ENCODE measurements around the gene C16orf95.

C16orf95 gene

GRCh38 chr16:87320510-87321227 lies 3.5 kb upstream of the C16orf95 start:
- peaks cover 10% of the 10 kb centered on the region for H3K4me1 Mint-ChIP-seq
- H3K9me3 Mint-ChIP-seq, result no peaks in the 10 kb centered on the region
- H3K27me3 Mint-ChIP-seq, result no peaks in the 10 kb centered on the region
- ATAC-seq (ENCODE audit: low read depth), result no peak
- DNase-seq (ENCODE audit: low spot score in 2 of 2), result no peak
- no peak overlapping the region for H3K27ac Mint-ChIP-seq
- H3K36me3 Mint-ChIP-seq, result no peaks in the 10 kb centered on the region
- H3K4me3 Mint-ChIP-seq, result no peak overlapping the region

DNA sequence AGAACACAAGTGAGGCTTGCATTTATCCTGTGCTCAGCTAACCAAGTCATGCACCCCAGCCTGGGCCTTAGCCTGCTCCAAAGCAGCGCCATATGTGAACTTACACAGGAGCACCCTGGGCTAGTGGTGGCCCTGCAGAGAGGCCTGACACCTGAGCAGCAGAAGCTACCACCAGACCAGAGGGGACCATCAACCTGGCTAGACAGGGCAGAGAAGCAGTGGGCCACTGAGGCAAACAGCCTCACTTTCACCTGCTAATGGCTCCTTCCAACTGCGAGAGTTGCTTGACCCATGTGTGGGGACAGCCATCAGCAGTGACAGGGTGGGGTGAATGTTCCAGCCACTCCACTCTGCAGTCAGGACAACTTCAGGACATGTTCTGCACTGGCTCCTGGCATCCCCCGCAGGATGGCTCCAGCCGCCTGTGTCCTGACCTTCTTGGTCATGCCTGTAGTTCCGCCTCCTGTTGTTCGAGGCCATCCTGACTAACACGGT lies 2.9 kb upstream of the C16orf95 start:
- Mint-ChIP-seq H3K9me3 (no peaks in the 10 kb centered on the region), H3K36me3 (no peaks in the 10 kb centered on the region), H3K27me3 (no peaks in the 10 kb centered on the region), H3K27ac (no peak overlapping the region), H3K4me3 (no peak overlapping the region), H3K4me1 (peaks cover 10% of the 10 kb centered on the region)
- ATAC-seq (ENCODE audit: low read depth), result no peak
- no peak for DNase-seq (ENCODE audit: low spot score in 2 of 2)

- H3K27ac Mint-ChIP-seq, result peak overlapping the region; percentile 94
Measured at GRCh38 chr16:87319011-87319410, 1.8 kb upstream of the C16orf95 start.

GRCh38 chr16:87317750-87318644 lies 805 bp upstream of the C16orf95 start:
- peak; percentile 8 for ATAC-seq (ENCODE audit: low read depth)

More at GRCh38 chr16:87319011-87319410, 1.8 kb upstream of the C16orf95 start:
- peak overlapping the region; percentile 93 for H3K4me3 Mint-ChIP-seq
- H3K9me3 Mint-ChIP-seq, result no peaks in the 10 kb centered on the region
- no peaks in the 10 kb centered on the region for H3K27me3 Mint-ChIP-seq
- DNase-seq (ENCODE audit: low spot score in 2 of 2) (no peak), ATAC-seq (ENCODE audit: low read depth) (no peak)
- H3K4me1 Mint-ChIP-seq, result peaks cover 10% of the 10 kb centered on the region
- H3K36me3 Mint-ChIP-seq, result no peaks in the 10 kb centered on the region

DNA sequence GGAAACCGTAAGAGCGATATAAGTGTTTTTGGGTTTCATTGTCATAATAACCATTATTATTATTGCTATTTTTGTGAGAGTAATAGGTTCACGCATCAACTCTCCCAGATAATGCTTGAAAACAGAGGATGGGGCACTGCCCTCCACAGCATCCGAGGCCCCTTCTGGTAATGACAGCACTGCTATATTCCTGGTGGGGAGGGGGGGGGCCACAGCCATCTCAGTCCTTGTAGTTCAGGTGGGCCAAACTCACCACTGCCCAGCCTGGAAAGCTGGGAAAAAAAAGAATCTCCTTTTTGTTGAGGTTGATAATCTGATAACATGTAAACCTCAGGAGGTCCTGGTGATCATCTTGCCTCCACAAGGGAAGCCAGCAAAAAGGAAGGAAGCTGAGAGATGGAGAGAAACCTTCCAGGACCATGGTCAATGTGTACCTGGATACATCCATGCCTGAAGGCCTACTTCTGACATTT lies 706 bp downstream of the C16orf95 start:
- peak overlapping the region; percentile 93 for H3K4me3 Mint-ChIP-seq
- H3K9me3 Mint-ChIP-seq, result no peaks in the 10 kb centered on the region
- no peaks in the 10 kb centered on the region for H3K27me3 Mint-ChIP-seq
- DNase-seq (ENCODE audit: low spot score in 2 of 2), result no peak
- no peak for ATAC-seq (ENCODE audit: low read depth)
- peaks cover 10% of the 10 kb centered on the region for H3K4me1 Mint-ChIP-seq
- no peaks in the 10 kb centered on the region for H3K36me3 Mint-ChIP-seq
- H3K27ac Mint-ChIP-seq, result no peak overlapping the region

More at GRCh38 chr16:87317750-87318644, 805 bp upstream of the C16orf95 start:
- Mint-ChIP-seq H3K36me3 (no peaks in the 10 kb centered on the region), H3K4me3 (peak overlapping the region; percentile 93), H3K4me1 (peaks cover 10% of the 10 kb centered on the region), H3K9me3 (no peaks in the 10 kb centered on the region), H3K27me3 (no peaks in the 10 kb centered on the region), H3K27ac (peak overlapping the region; percentile 94)
- no peak for DNase-seq (ENCODE audit: low spot score in 2 of 2)

GRCh38 chr16:87314990-87315420 lies 2.2 kb downstream of the C16orf95 start:
- DNase-seq (ENCODE audit: low spot score in 2 of 2) (no peak), ATAC-seq (ENCODE audit: low read depth) (no peak)
- Mint-ChIP-seq H3K4me1 (peaks cover 10% of the 10 kb centered on the region), H3K4me3 (no peak overlapping the region), H3K27me3 (no peaks in the 10 kb centered on the region), H3K27ac (no peak overlapping the region), H3K9me3 (no peaks in the 10 kb centered on the region), H3K36me3 (no peaks in the 10 kb centered on the region)

- no peaks in the 10 kb centered on the region for H3K9me3 Mint-ChIP-seq
- H3K27me3 Mint-ChIP-seq, result no peaks in the 10 kb centered on the region
- H3K36me3 Mint-ChIP-seq, result no peaks in the 10 kb centered on the region
- ATAC-seq (ENCODE audit: low read depth), result no peak
- no peak for DNase-seq (ENCODE audit: low spot score in 2 of 2)
- no peak overlapping the region for H3K4me3 Mint-ChIP-seq
- no peaks in the 10 kb centered on the region for H3K4me1 Mint-ChIP-seq
- H3K27ac Mint-ChIP-seq, result no peak overlapping the region
Measured at GRCh38 chr16:87312008-87312407, 5.2 kb downstream of the C16orf95 start.

- Mint-ChIP-seq H3K4me3 (no peak overlapping the region), H3K27ac (no peak overlapping the region), H3K27me3 (no peaks in the 10 kb centered on the region), H3K9me3 (no peaks in the 10 kb centered on the region), H3K4me1 (no peaks in the 10 kb centered on the region), H3K36me3 (no peaks in the 10 kb centered on the region)
- DNase-seq (ENCODE audit: low spot score in 2 of 2), result no peak
- no peak for ATAC-seq (ENCODE audit: low read depth)
Measured at GRCh38 chr16:87311387-87311786, 5.8 kb downstream of the C16orf95 start.

GRCh38 chr16:87310610-87311009 lies 6.6 kb downstream of the C16orf95 start:
- Mint-ChIP-seq H3K4me1 (no peaks in the 10 kb centered on the region), H3K27me3 (no peaks in the 10 kb centered on the region), H3K9me3 (no peaks in the 10 kb centered on the region), H3K4me3 (no peak overlapping the region), H3K36me3 (no peaks in the 10 kb centered on the region), H3K27ac (no peak overlapping the region)
- ATAC-seq (ENCODE audit: low read depth), result no peak
- no peak for DNase-seq (ENCODE audit: low spot score in 2 of 2)

- Mint-ChIP-seq H3K27ac (no peak overlapping the region), H3K36me3 (no peaks in the 10 kb centered on the region), H3K4me1 (no peaks in the 10 kb centered on the region), H3K4me3 (no peak overlapping the region), H3K27me3 (no peaks in the 10 kb centered on the region), H3K9me3 (no peaks in the 10 kb centered on the region)
- ATAC-seq (ENCODE audit: low read depth), result no peak
- DNase-seq (ENCODE audit: low spot score in 2 of 2), result no peak
Measured at GRCh38 chr16:87309620-87310525, 7.3 kb downstream of the C16orf95 start.

- Mint-ChIP-seq H3K4me1 (no peaks in the 10 kb centered on the region), H3K9me3 (no peaks in the 10 kb centered on the region), H3K4me3 (no peak overlapping the region), H3K27me3 (no peaks in the 10 kb centered on the region), H3K36me3 (no peaks in the 10 kb centered on the region), H3K27ac (no peak overlapping the region)
- ATAC-seq (ENCODE audit: low read depth) (no peak), DNase-seq (ENCODE audit: low spot score in 2 of 2) (no peak)
Measured at GRCh38 chr16:87308826-87309225, 8.4 kb downstream of the C16orf95 start.

DNA sequence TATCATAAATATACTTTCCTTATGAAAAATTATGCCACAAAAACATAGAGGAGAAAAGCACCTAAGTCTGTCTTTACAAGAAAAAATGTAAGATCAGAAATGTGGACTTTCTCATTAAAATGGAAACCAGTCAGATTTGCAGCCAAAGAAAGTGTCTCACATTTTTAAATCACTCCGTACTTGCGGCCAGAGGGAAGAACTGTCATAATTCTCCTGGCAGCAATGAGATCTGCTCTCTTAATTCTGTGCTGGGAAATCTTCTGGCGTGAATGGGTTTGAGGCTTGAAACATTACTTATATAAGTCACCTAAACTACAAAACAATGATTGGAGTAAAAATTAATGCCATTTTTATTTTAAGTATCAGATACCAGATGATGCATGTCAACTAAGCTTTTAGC lies 10.7 kb downstream of the C16orf95 start:
- Mint-ChIP-seq H3K4me3 (no peak overlapping the region), H3K4me1 (no peaks in the 10 kb centered on the region), H3K27me3 (no peaks in the 10 kb centered on the region), H3K36me3 (no peaks in the 10 kb centered on the region), H3K9me3 (no peaks in the 10 kb centered on the region), H3K27ac (no peak overlapping the region)
- ATAC-seq (ENCODE audit: low read depth) (no peak), DNase-seq (ENCODE audit: low spot score in 2 of 2) (no peak)

- Mint-ChIP-seq H3K27ac (no peak overlapping the region), H3K4me1 (no peaks in the 10 kb centered on the region), H3K4me3 (no peak overlapping the region), H3K27me3 (no peaks in the 10 kb centered on the region), H3K9me3 (no peaks in the 10 kb centered on the region), H3K36me3 (no peaks in the 10 kb centered on the region)
- ATAC-seq (ENCODE audit: low read depth), result no peak
- no peak for DNase-seq (ENCODE audit: low spot score in 2 of 2)
Measured at GRCh38 chr16:87305505-87306391, 11.4 kb downstream of the C16orf95 start.
